K562 (cell line): Measurements from ENCODE around the gene RBMS1. TPM values are rescaled to one million over a fixed set of nuclear protein-coding genes. Genes with fewer than 3 reads are reported as not detected.
A peak's percentile ranks its signal among the peaks of the same experiment; 100 is the strongest.

Experiments used
- ATAC-seq: fragments of 200-7000 bp; cut with Tn5 transposase; 3 replicates; pipeline ENCODE4 v1.9.1; 2020; ENCODE audit warnings: moderate library complexity
- BruUV-seq: library from RNA; stranded (reverse); fragments of 400-500 nt; replicated peaks from 2 replicates; lab custom pipeline; 2021; lab: Mats Ljungman, UMichigan
- CTCF ChIA-PET: fragments of 300-600 bp; formaldehyde crosslinking; extraction: SDS; loops from one replicate; lab custom pipeline; 2021; ENCODE audit warnings: low intra/inter-chr PET ratio; lab: Yijun Ruan, JAX
- POLR2A ChIA-PET: fragments of 300-600, 350-650 bp; sonication (Branson Sonifier 250); formaldehyde crosslinking; extraction: SDS; loops from one replicate; lab custom pipeline; 2021; ENCODE audit warnings: antibody characterized with exemption, inconsistent platforms; lab: Yijun Ruan, JAX
- DNase-seq, 4 experiments: peaks; one replicate each; pipeline versions ENCODE4 v3.0.0 to v3.0.0-alpha.2; 2011 to 2018; ENCODE audit warnings: low spot score in 3 of 4, mixed read lengths in 3 of 4; ENCODE audit errors: extremely low read depth in 1 of 4
- FAIRE-seq: peaks from 2 replicates; lab custom pipeline; 2011; peaks lifted over from hg19 to GRCh38; lab: Jason Lieb, UNC
- H2AFZ ChIP-seq: 2 replicates; pipeline ENCODE4 v1.6.0; 2011; ENCODE audit warnings: low read depth, low read length, control low read depth, inconsistent platforms
- H3K27ac ChIP-seq: fragments of 200-600 bp; 3 replicates; pipeline ENCODE4 v1.8.0; 2011; ENCODE audit warnings: low read depth, mild to moderate bottlenecking, control low read depth, inconsistent platforms, low read length, moderate library complexity, mixed read lengths; ENCODE audit errors: extremely low read depth
- H3K27me3 ChIP-seq, 2 experiments: fragments of 300-600 bp in 1 of 2; 2 replicates in 1 of 2; 3 replicates in 1 of 2; pipeline versions ENCODE4 v1.6.0 to v1.8.0; 2011; ENCODE audit warnings: inconsistent platforms in 2 of 2, low read length in 2 of 2, mild to moderate bottlenecking in 1 of 2, mixed read lengths in 1 of 2, moderate library complexity in 1 of 2; ENCODE audit not compliant: control insufficient read depth in 2 of 2, insufficient read depth in 2 of 2
- H3K36me3 ChIP-seq: fragments of 300-600 bp; 3 replicates; pipeline ENCODE4 v1.8.0; 2011; ENCODE audit warnings: mild to moderate bottlenecking, low read length, inconsistent platforms; ENCODE audit not compliant: control insufficient read depth, insufficient read depth
- H3K4me1 ChIP-seq, 2 experiments: fragments of 200-600 bp in 1 of 2; replicated peaks in 1 of 2; 2 replicates in 1 of 2; 3 replicates in 1 of 2; pipeline versions ENCODE4 v1.5.1 to v1.8.0; 2011; ENCODE audit warnings: inconsistent platforms in 2 of 2, low read length in 2 of 2, mild to moderate bottlenecking in 1 of 2, mixed read lengths in 1 of 2, moderate library complexity in 1 of 2; ENCODE audit not compliant: control insufficient read depth in 2 of 2, insufficient read depth in 2 of 2
- H3K4me2 ChIP-seq: 2 replicates; pipeline ENCODE4 v1.6.1; 2011; ENCODE audit warnings: low read length, control low read depth, inconsistent platforms, mixed read lengths; ENCODE audit not compliant: insufficient read depth
- H3K4me3 ChIP-seq: fragments of 200-600 bp; sonication (generic), shearing (Covaris generic); 2 replicates; pipeline ENCODE4 v1.5.1; 2016; ENCODE audit warnings: control low read depth, inconsistent platforms
- H3K79me2 ChIP-seq: fragments of 200-600 bp; 3 replicates; pipeline ENCODE4 v1.8.0; 2011; ENCODE audit warnings: low read length, inconsistent platforms; ENCODE audit not compliant: control insufficient read depth, insufficient read depth
- H3K9ac ChIP-seq, 2 experiments: 2 replicates each; pipeline versions ENCODE4 v1.6.0 to v1.6.1; 2011; ENCODE audit warnings: low read depth in 2 of 2, low read length in 2 of 2, control low read depth in 1 of 2, inconsistent platforms in 1 of 2, mild to moderate bottlenecking in 1 of 2, mixed read lengths in 1 of 2; ENCODE audit not compliant: insufficient read depth in 1 of 2
- H3K9me1 ChIP-seq: one replicate; pipeline ENCODE4 v1.6.0; 2011; ENCODE audit warnings: inconsistent platforms, mild to moderate bottlenecking, low read length, moderate library complexity; ENCODE audit not compliant: control insufficient read depth, insufficient read depth
- H3K9me3 ChIP-seq: replicated peaks from 2 replicates; pipeline ENCODE4 v1.5.1; 2011; ENCODE audit warnings: low read depth, low read length, inconsistent platforms; ENCODE audit not compliant: control insufficient read depth, insufficient read depth
- H4K20me1 ChIP-seq: replicated peaks from 2 replicates; pipeline ENCODE4 v1.6.1; 2011; ENCODE audit warnings: low read length, inconsistent platforms, mixed read lengths; ENCODE audit not compliant: control insufficient read depth, insufficient read depth
- ARID1B ChIP-seq: fragments of 450-650 bp; IDR thresholded peaks from 2 replicates; pipeline ENCODE4 v1.6.1; 2016; ENCODE audit warnings: antibody characterized with exemption, mild to moderate bottlenecking, inconsistent platforms
- BCOR ChIP-seq: fragments of 450-650 bp; IDR thresholded peaks from 2 replicates; pipeline ENCODE4 v1.6.1; 2016
- CTCF ChIP-seq, 3 experiments: IDR thresholded peaks in 2 of 3; conservative IDR thresholded peaks in 1 of 3; 2 replicates each; pipeline ENCODE4 v1.5.1; 2011 to 2012; ENCODE audit warnings: low read length in 3 of 3, mild to moderate bottlenecking in 3 of 3, control low read depth in 2 of 3, improper control_type of control experiment in 1 of 3, inconsistent platforms in 1 of 3, low read depth in 1 of 3, mixed read lengths in 1 of 3, moderate library complexity in 1 of 3; ENCODE audit not compliant: insufficient read depth in 2 of 3
- DACH1 ChIP-seq: fragments of 450-650 bp; IDR thresholded peaks from 2 replicates; pipeline ENCODE4 v1.6.1; 2018; ENCODE audit not compliant: partially characterized antibody
- DLX4 ChIP-seq: fragments of 250-450 bp; sonication (Bioruptor Pico); IDR thresholded peaks from 2 replicates; pipeline ENCODE4 v1.6.1; 2021; ENCODE audit warnings: mild to moderate bottlenecking
- GTF2E2 ChIP-seq: fragments of 200-800 bp; sonication (Bioruptor generic); IDR thresholded peaks from 2 replicates; pipeline ENCODE4 v1.6.1; 2016; ENCODE audit warnings: missing genetic modification characterization, missing compliant biosample characterization
- LEF1 ChIP-seq: fragments of 450-650 bp; IDR thresholded peaks from 2 replicates; pipeline ENCODE4 v1.6.1; 2016; ENCODE audit warnings: mild to moderate bottlenecking
- MEIS2 ChIP-seq: fragments of 450-650 bp; IDR thresholded peaks from 2 replicates; pipeline ENCODE4 v1.6.1; 2014; ENCODE audit warnings: mild to moderate bottlenecking; ENCODE audit not compliant: partially characterized antibody
- SP1 ChIP-seq: sonication (generic); formaldehyde crosslinking; IDR thresholded peaks from 2 replicates; pipeline ENCODE4 v1.8.1; 2022; ENCODE audit warnings: mild to moderate bottlenecking, missing genetic modification reagents
- TCF3 ChIP-seq: sonication (generic); formaldehyde crosslinking; IDR thresholded peaks from 2 replicates; pipeline ENCODE4 v1.4.0; 2020; ENCODE audit warnings: mild to moderate bottlenecking, missing genetic modification reagents
- YY1 ChIP-seq, 3 experiments: IDR thresholded peaks; 2 replicates each; pipeline ENCODE4 v1.6.1; 2011; ENCODE audit warnings: low read length in 2 of 3, mild to moderate bottlenecking in 2 of 3, moderate library complexity in 2 of 3, borderline replicate concordance in 1 of 3, control low read depth in 1 of 3, low read depth in 1 of 3; ENCODE audit not compliant: insufficient read depth in 3 of 3, insufficient replicate concordance in 2 of 3, control insufficient read depth in 1 of 3, insufficient read length in 1 of 3; ENCODE audit errors: extremely low read depth in 1 of 3
- ZBTB7A ChIP-seq: IDR thresholded peaks from 2 replicates; pipeline ENCODE4 v1.6.1; 2011; ENCODE audit warnings: low read depth, mild to moderate bottlenecking, low read length, moderate library complexity, borderline replicate concordance; ENCODE audit not compliant: control insufficient read depth
- ZNF507 ChIP-seq: conservative IDR thresholded peaks from 2 replicates; pipeline ENCODE4 v1.6.1; 2017; ENCODE audit warnings: missing genetic modification characterization, missing compliant biosample characterization
- ZNF592 ChIP-seq: fragments of 450-650 bp; IDR thresholded peaks from 2 replicates; pipeline ENCODE4 v1.6.1; 2017; ENCODE audit warnings: antibody characterized with exemption, mild to moderate bottlenecking
- WGBS: fragments of 100-300 bp; shearing (Covaris generic); methylation state at CpG from one replicate; pipeline ENCODE4 v1.1.6; 2016; ENCODE audit warnings: low coverage, mixed read lengths; ENCODE audit not compliant: insufficient coverage; ENCODE audit errors: missing lambda C conversion rate; 5-methylcytosine and 5-hydroxymethylcytosine counted together
- in situ Hi-C: fragments of 300-500 bp; cut with MboI; formaldehyde crosslinking; loops from 4 replicates; pipeline ENCODE4 v1.15.0; 2018; ENCODE audit warnings: inconsistent platforms, mixed read lengths
- intact Hi-C: fragments of 100-400 bp; cut with micrococcal nuclease; formaldehyde crosslinking; loops from 2 replicates; pipeline ENCODE4 v1.14.2; 2022
- polyA plus RNA-seq, 8 experiments: library from polyadenylated mRNA; depleted of rRNA in 4 of 8; stranded (reverse) in 5 of 8; unstranded in 3 of 8; fragments of >200 nt; fragmentation: Nextera tagmentation in 2 of 8; fragmentation: Illumina TruSeq in 1 of 8; extraction: Ambion mirVana in 2 of 8; extraction: Trizol in 1 of 8; gene quantifications; 2 replicates each; pipeline versions ENCODE4 v1.2.1 to v1.2.3, GENCODE V29; 2011 to 2014; ENCODE audit warnings: inconsistent platforms in 1 of 8, missing spikeins in 1 of 8
- total RNA-seq, 7 experiments: library from RNA; depleted of rRNA in 6 of 7; stranded (reverse); fragments of >200 nt in 6 of 7; fragmentation: Illumina TruSeq in 2 of 7; extraction: Trizol in 2 of 7; gene quantifications; 2 replicates each; pipeline versions ENCODE4 v1.2.1 to v1.2.3, GENCODE V29; 2011 to 2021; ENCODE audit warnings: low replicate concordance in 1 of 7

The RBMS1 gene
- total and polyA plus RNA-seq, 9 of the 15 experiments (the other 6 are each of a cell fraction or from before 2014, with no cell fraction given), result 0.04 to 0.31 (median 0.09) TPM; not detected in 6

GRCh38 chr2:160478660-160479059 is 14.9 kb downstream of the RBMS1 start (continued):
- TF ChIP-seq CTCF (IDR thresholded peaks at IDR 0.05 in 2 of 3, conservative IDR thresholded peaks at IDR 0.05 in 1 of 3; ENCODE audit: insufficient read depth in 2 of 3, low read depth in 1 of 3, low read length in 3 of 3) (no peak), YY1 (IDR thresholded peaks at IDR 0.05; ENCODE audit: borderline replicate concordance in 1 of 3, control insufficient read depth in 1 of 3, extremely low read depth in 1 of 3, insufficient read depth in 3 of 3, insufficient read length in 1 of 3, insufficient replicate concordance in 2 of 3, low read depth in 1 of 3, low read length in 2 of 3) (no peak)

- CTCF ChIA-PET, result no interaction called here
These were observed 16.6 kb downstream of the RBMS1 start for GRCh38 chr2:160477032-160477431.

More at GRCh38 chr2:160477032-160477431, 16.6 kb downstream of the RBMS1 start:
- Histone ChIP-seq H3K9me3 (no peaks in the 10 kb centered on the region), H2AFZ (no peak overlapping the region), H3K4me3 (no peak overlapping the region), H3K9me1 (no peaks in the 10 kb centered on the region), H3K27ac (no peak overlapping the region), H3K4me1 (no peaks in the 10 kb centered on the region), H3K9ac (no peak overlapping the region), H3K4me2 (no peak overlapping the region), H4K20me1 (no peaks in the 10 kb centered on the region; the same call in 1 of the 2 replicates), H3K27me3 (no peaks in the 10 kb centered on the region; a peak in 1 of 5 replicates), H3K79me2 (no peaks in the 10 kb centered on the region), H3K36me3 (no peaks in the 10 kb centered on the region)
- ATAC-seq (peak; percentile 38; the same call in 1 of the 3 replicates), DNase-seq (no peak), FAIRE-seq (no peak)
- 1% methylated on average over 7 of the region's 7 CpGs for WGBS
- no peak for TF ChIP-seq GTF2E2 (tag)
- TF ChIP-seq TCF3 (CRISPR knock-in tag), result no peak
- no peak for TF ChIP-seq ARID1B
- TF ChIP-seq DLX4 (CRISPR knock-in tag), result no peak
- TF ChIP-seq BCOR, result no peak
- TF ChIP-seq ZNF507, result no peak
- TF ChIP-seq SP1 (CRISPR knock-in tag), result no peak
- no peak for TF ChIP-seq ZNF592
- no peak for TF ChIP-seq MEIS2
- TF ChIP-seq DACH1, result no peak
- TF ChIP-seq ZBTB7A, result no peak
- TF ChIP-seq LEF1, result no peak
- POLR2A ChIA-PET, result no interaction called here
- intact Hi-C loops, result no loop called here
- BruUV-seq, result no TSS peak
- in situ Hi-C loops, result no loop called here
